IMR-90 (cell line): ENCODE results near the gene NAPB. TPM values are rescaled to one million over a fixed set of nuclear protein-coding genes. Genes with fewer than 3 reads are reported as not detected.
A peak's percentile ranks its signal among the peaks of the same experiment; 100 is the strongest.

Experiments used
- ATAC-seq: fragments of 200-7000 bp; cut with Tn5 transposase; 2 replicates; pipeline ENCODE4 v1.9.1; 2020; ENCODE audit warnings: low read depth, mild to moderate bottlenecking, moderate library complexity
- BruUV-seq: library from RNA; stranded (reverse); fragments of 400-500 nt; replicated peaks from 2 replicates; lab custom pipeline; 2021; lab: Mats Ljungman, UMichigan
- CTCF ChIA-PET: fragments of 300-600 bp; formaldehyde crosslinking; extraction: SDS; loops from one replicate; lab custom pipeline; 2021; ENCODE audit warnings: antibody characterized with exemption; lab: Yijun Ruan, JAX
- POLR2A ChIA-PET: fragments of 300-600 bp; sonication (Branson Sonifier 250); formaldehyde crosslinking; loops from one replicate; lab custom pipeline; 2022; ENCODE audit warnings: antibody characterized with exemption; ENCODE audit not compliant: unreplicated experiment; lab: Charles Lee
- DNase-seq: peaks from one replicate; pipeline ENCODE4 v3.0.0; 2013
- H2AFZ ChIP-seq: replicated peaks from 2 replicates; pipeline ENCODE3; 2013; ENCODE audit warnings: low read length, mild to moderate bottlenecking; ENCODE audit not compliant: poor library complexity
- H2AK5ac ChIP-seq: 2 replicates; pipeline ENCODE4 v1.6.1; 2013; ENCODE audit warnings: low read depth, low read length, inconsistent platforms
- H2AK9ac ChIP-seq: replicated peaks from 2 replicates; pipeline ENCODE3; 2013; ENCODE audit warnings: mild to moderate bottlenecking, low read depth, low read length, moderate library complexity; ENCODE audit not compliant: poor library complexity
- H2BK120ac ChIP-seq: 2 replicates; pipeline ENCODE4 v1.6.1; 2013; ENCODE audit warnings: low read depth, low read length, inconsistent platforms
- H2BK15ac ChIP-seq: 3 replicates; pipeline ENCODE4 v1.6.1; 2013; ENCODE audit warnings: low read depth, low read length, inconsistent platforms
- H2BK20ac ChIP-seq: 2 replicates; pipeline ENCODE4 v1.6.1; 2013; ENCODE audit warnings: low read depth, mild to moderate bottlenecking, inconsistent platforms, low read length, moderate library complexity
- H2BK5ac ChIP-seq: 2 replicates; pipeline ENCODE4 v1.6.1; 2013; ENCODE audit warnings: mild to moderate bottlenecking, low read depth, low read length, inconsistent platforms; ENCODE audit not compliant: poor library complexity, severe bottlenecking
- H3K14ac ChIP-seq: replicated peaks from 2 replicates; pipeline ENCODE4 v1.6.1; 2013; ENCODE audit warnings: low read depth, low read length, inconsistent platforms
- H3K18ac ChIP-seq: 2 replicates; pipeline ENCODE4 v1.6.1; 2013; ENCODE audit warnings: low read depth, low read length, control low read depth
- H3K23ac ChIP-seq: 2 replicates; pipeline ENCODE4 v1.6.1; 2013; ENCODE audit warnings: low read depth, low read length, inconsistent platforms
- H3K27ac ChIP-seq: 2 replicates; pipeline ENCODE4 v1.5.1; 2013; ENCODE audit warnings: mild to moderate bottlenecking, control low read depth, low read length; ENCODE audit not compliant: insufficient read depth
- H3K27me3 ChIP-seq: 2 replicates; pipeline ENCODE4 v1.6.1; 2013; ENCODE audit warnings: low read length; ENCODE audit not compliant: control insufficient read depth, insufficient read depth
- H3K36me3 ChIP-seq: 2 replicates; pipeline ENCODE4 v1.6.1; 2013; ENCODE audit warnings: low read length, mixed read lengths; ENCODE audit not compliant: control insufficient read depth, insufficient read depth
- H3K4ac ChIP-seq: 2 replicates; pipeline ENCODE4 v1.6.1; 2013; ENCODE audit warnings: low read depth, low read length, inconsistent platforms
- H3K4me1 ChIP-seq: 2 replicates; pipeline ENCODE4 v1.6.1; 2013; ENCODE audit warnings: low read length, mixed read lengths; ENCODE audit not compliant: control insufficient read depth, insufficient read depth
- H3K4me2 ChIP-seq: 2 replicates; pipeline ENCODE4 v1.6.1; 2013; ENCODE audit warnings: low read depth, mild to moderate bottlenecking, control low read depth, low read length, moderate library complexity
- H3K4me3 ChIP-seq: 2 replicates; pipeline ENCODE4 v1.5.1; 2013; ENCODE audit warnings: low read depth, mild to moderate bottlenecking, control low read depth, low read length, moderate library complexity; ENCODE audit not compliant: insufficient read depth
- H3K56ac ChIP-seq: 2 replicates; pipeline ENCODE4 v1.6.1; 2013; ENCODE audit warnings: low read length, inconsistent platforms; ENCODE audit not compliant: insufficient read depth; ENCODE audit errors: extremely low read depth
- H3K79me1 ChIP-seq, 2 experiments: 2 replicates each; pipeline ENCODE4 v1.6.1; 2013; ENCODE audit warnings: low read length in 2 of 2, inconsistent platforms in 1 of 2, low read depth in 1 of 2
- H3K9ac ChIP-seq: 2 replicates; pipeline ENCODE4 v1.6.1; 2013; ENCODE audit warnings: low read depth, low read length, control low read depth
- H3K9me1 ChIP-seq: 2 replicates; pipeline ENCODE4 v1.6.1; 2013; ENCODE audit warnings: low read length, inconsistent platforms; ENCODE audit not compliant: insufficient read depth
- H3K9me3 ChIP-seq: 2 replicates; pipeline ENCODE4 v1.6.1; 2013; ENCODE audit warnings: low read length; ENCODE audit not compliant: control insufficient read depth, insufficient read depth
- H4K20me1 ChIP-seq: 2 replicates; pipeline ENCODE4 v1.6.1; 2013; ENCODE audit warnings: low read length, inconsistent platforms; ENCODE audit not compliant: insufficient read depth
- H4K5ac ChIP-seq: 2 replicates; pipeline ENCODE4 v1.6.1; 2013; ENCODE audit warnings: mild to moderate bottlenecking, low read depth, low read length, control low read depth
- H4K8ac ChIP-seq, 2 experiments: 2 replicates each; pipeline ENCODE4 v1.6.1; 2013; ENCODE audit warnings: low read depth in 2 of 2, low read length in 2 of 2, control low read depth in 1 of 2, inconsistent platforms in 1 of 2
- H4K91ac ChIP-seq: 2 replicates; pipeline ENCODE4 v1.6.1; 2013; ENCODE audit warnings: low read depth, low read length, inconsistent platforms; ENCODE audit not compliant: insufficient read depth
- CEBPB ChIP-seq: IDR thresholded peaks from 2 replicates; pipeline ENCODE4 v1.6.1; 2012; ENCODE audit warnings: low read depth, low read length, improper control_type of control experiment
- MAZ ChIP-seq: IDR thresholded peaks from 2 replicates; pipeline ENCODE4 v1.6.1; 2012; ENCODE audit warnings: low read depth, mild to moderate bottlenecking, low read length, improper control_type of control experiment, moderate library complexity, borderline replicate concordance
- MXI1 ChIP-seq: IDR thresholded peaks from 2 replicates; pipeline ENCODE4 v1.6.1; 2012; ENCODE audit warnings: low read depth, mild to moderate bottlenecking, low read length, moderate library complexity, borderline replicate concordance
- WGBS, 2 experiments: methylation state at CpG; one replicate each; pipeline versions ENCODE4 v1.1.5 to v1.1.7; 2013; ENCODE audit warnings: missing lambda C conversion rate in 2 of 2; ENCODE audit not compliant: insufficient read length in 1 of 2; ENCODE audit errors: extremely low coverage in 2 of 2; 5-methylcytosine and 5-hydroxymethylcytosine counted together
- dilution Hi-C: fragments of 300-500 bp; cut with HindIII; formaldehyde crosslinking; loops from one replicate; pipeline ENCODE4 v1.14.3; 2018; ENCODE audit warnings: low sequenced_read_pairs; ENCODE audit not compliant: unreplicated experiment
- in situ Hi-C: fragments of 300-500 bp; cut with MboI; formaldehyde crosslinking; loops from 3 replicates; pipeline ENCODE4 v1.14.3; 2019; ENCODE audit warnings: low sequenced_read_pairs, inconsistent platforms, mixed read lengths
- intact Hi-C: fragments of 100-400 bp; cut with micrococcal nuclease; formaldehyde crosslinking; loops from 2 replicates; pipeline ENCODE4 v1.10.0; 2022
- polyA plus RNA-seq, 3 experiments: library from polyadenylated mRNA; depleted of rRNA; stranded (reverse); fragments of >200 nt; gene quantifications; 2 replicates each; pipeline ENCODE4 v1.2.3, GENCODE V29; 2012; ENCODE audit warnings: low replicate concordance in 1 of 3
- total RNA-seq: library from RNA; depleted of rRNA; stranded (reverse); fragments of >200 nt; gene quantifications from 2 replicates; pipeline ENCODE4 v1.2.3, GENCODE V29; 2012
- TF ChIP-seq, protein P1 (sequence below): fragments of 150-350 bp; IDR thresholded peaks from 2 replicates; pipeline ENCODE4 v1.6.1; 2016; ENCODE audit warnings: low read depth, mild to moderate bottlenecking, low read length, moderate library complexity, borderline replicate concordance

The NAPB gene
- total and polyA plus RNA-seq, 2 of the 4 experiments (the other 2 are of a cell fraction), result 4.4 to 5.2 TPM

GRCh38 chr20:23358563-23358906, 62.8 kb downstream of the NAPB start:
- CTCF ChIA-PET, result no interaction called here
- Histone ChIP-seq H3K56ac (no peak overlapping the region), H3K9me1 (peaks cover 11% of the 10 kb centered on the region), H4K20me1 (peaks cover 9% of the 10 kb centered on the region), H3K4me1 (peaks cover 8% of the 10 kb centered on the region), H2AK5ac (no peak overlapping the region), H3K23ac (no peak overlapping the region), H3K36me3 (peaks cover 10% of the 10 kb centered on the region), H3K27me3 (no peaks in the 10 kb centered on the region), H3K14ac (no peak overlapping the region), H2BK20ac (no peak overlapping the region), H3K27ac (no peak overlapping the region), H2AK9ac (no peak overlapping the region), H2AFZ (no peak overlapping the region), H4K5ac (no peak overlapping the region; the same call in 1 of the 2 replicates), H2BK120ac (no peak overlapping the region), H3K4ac (no peak overlapping the region), H3K9me3 (no peaks in the 10 kb centered on the region), H2BK15ac (no peak overlapping the region), H2BK5ac (no peak overlapping the region), H3K4me3 (peak overlapping the region; percentile 39; the same call in 1 of the 2 replicates), H4K8ac (0 out of 4 replicates have a peak overlapping the region, but pooled peaks have one; percentile 10 to 28), H4K91ac (no peak overlapping the region), H3K9ac (no peak overlapping the region), H3K18ac (no peak overlapping the region), H3K4me2 (peak overlapping the region; percentile 74; the same call in 1 of the 2 replicates), H3K79me1 (peaks cover 8 to 44% of the 10 kb centered on the region in 2 experiments)
- dilution Hi-C loops (no loop called here), intact Hi-C loops (loop anchor here (10.0 kb wide), 1 partner anchor 214 kb away; no protein-coding TSS in a partner anchor), in situ Hi-C loops (no loop called here)
- no peak for ATAC-seq
- no TSS peak for BruUV-seq
- no peak for DNase-seq
- no CpG with 5 or more reads among the region's 6 CpGs for WGBS, 2 experiments
- POLR2A ChIA-PET, result interaction anchor here (1.0 kb wide), 1 partner anchor 8 kb away, joined by 5 read pairs; the partner anchor contains the start of gene NXT1
- TF ChIP-seq, protein P1, sequence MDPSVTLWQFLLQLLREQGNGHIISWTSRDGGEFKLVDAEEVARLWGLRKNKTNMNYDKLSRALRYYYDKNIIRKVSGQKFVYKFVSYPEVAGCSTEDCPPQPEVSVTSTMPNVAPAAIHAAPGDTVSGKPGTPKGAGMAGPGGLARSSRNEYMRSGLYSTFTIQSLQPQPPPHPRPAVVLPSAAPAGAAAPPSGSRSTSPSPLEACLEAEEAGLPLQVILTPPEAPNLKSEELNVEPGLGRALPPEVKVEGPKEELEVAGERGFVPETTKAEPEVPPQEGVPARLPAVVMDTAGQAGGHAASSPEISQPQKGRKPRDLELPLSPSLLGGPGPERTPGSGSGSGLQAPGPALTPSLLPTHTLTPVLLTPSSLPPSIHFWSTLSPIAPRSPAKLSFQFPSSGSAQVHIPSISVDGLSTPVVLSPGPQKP, result no peak
- TF ChIP-seq CEBPB (peak; percentile 51; the same call in 1 of the 2 replicates), MXI1 (no peak), MAZ (no peak)
